Right atrium auricular region (tissue), 2 donors: ENCODE data around the gene MXI1. TPM values are rescaled to one million over a fixed set of nuclear protein-coding genes. Genes with fewer than 3 reads are reported as not detected.
"Not testable (repeated sequence)": the region's sequence is repeated elsewhere in the genome, so short reads cannot be mapped to it uniquely, and the experiment has no call there.

Experiments
- DNase-seq: peaks from one replicate; pipeline ENCODE4 v3.0.0-alpha.2; 2019; ENCODE audit warnings: low spot score
- H3K27ac ChIP-seq, 2 donors: fragments of 200-600 bp; sonication (generic); 1 replicate in 1 of 2; 2 replicates in 1 of 2; pipeline ENCODE4 v1.5.1; 2016 to 2019
- H3K27me3 ChIP-seq, 2 donors: fragments of 200-600 bp; sonication (generic); one replicate each; pipeline versions ENCODE4 v1.5.1 to v1.6.0; 2017 to 2019
- H3K36me3 ChIP-seq: fragments of 200-600 bp; sonication (generic); one replicate; pipeline ENCODE4 v1.5.1; 2016
- H3K4me1 ChIP-seq, 2 donors: fragments of 200-600 bp; sonication (generic); one replicate each; pipeline versions ENCODE4 v1.5.1 to v1.6.0; 2017 to 2019
- H3K4me3 ChIP-seq, 2 donors: fragments of 200-600 bp; sonication (generic); 1 replicate in 1 of 2; 2 replicates in 1 of 2; pipeline ENCODE4 v1.5.1; 2017 to 2019; ENCODE audit warnings: mild to moderate bottlenecking in 1 of 2, moderate library complexity in 1 of 2
- H3K9me3 ChIP-seq, 2 donors: fragments of 200-600 bp; sonication (generic); one replicate each; pipeline ENCODE4 v1.5.1; 2019
- CTCF ChIP-seq, 2 donors: fragments of 200-600 bp; sonication (generic); IDR thresholded peaks; one replicate each; pipeline ENCODE4 v1.5.1; 2019; ENCODE audit warnings: antibody characterized with exemption in 2 of 2
- total RNA-seq, 2 donors: library from RNA; depleted of rRNA; stranded (reverse); fragments of >200 nt; gene quantifications; one replicate each; pipeline ENCODE4 v1.1.0, GENCODE V29; 2016

MXI1 gene
- total RNA-seq, 2 donors from 2014 or later, result 50.8 to 78.8 TPM

GRCh38 chr10:110181911-110182310 is 25.5 kb upstream of the MXI1 start:
- H3K27me3 ChIP-seq, result no peaks in the 10 kb centered on the region
- no peak for TF ChIP-seq CTCF (IDR thresholded peaks at IDR 0.05)
- H3K36me3 ChIP-seq, result no peaks in the 10 kb centered on the region
- H3K4me3 ChIP-seq, result no peak overlapping the region
- H3K9me3 ChIP-seq, result no peaks in the 10 kb centered on the region
- DNase-seq, result no peak
- no peak overlapping the region for H3K27ac ChIP-seq
- H3K4me1 ChIP-seq, result no peaks in the 10 kb centered on the region

DNA sequence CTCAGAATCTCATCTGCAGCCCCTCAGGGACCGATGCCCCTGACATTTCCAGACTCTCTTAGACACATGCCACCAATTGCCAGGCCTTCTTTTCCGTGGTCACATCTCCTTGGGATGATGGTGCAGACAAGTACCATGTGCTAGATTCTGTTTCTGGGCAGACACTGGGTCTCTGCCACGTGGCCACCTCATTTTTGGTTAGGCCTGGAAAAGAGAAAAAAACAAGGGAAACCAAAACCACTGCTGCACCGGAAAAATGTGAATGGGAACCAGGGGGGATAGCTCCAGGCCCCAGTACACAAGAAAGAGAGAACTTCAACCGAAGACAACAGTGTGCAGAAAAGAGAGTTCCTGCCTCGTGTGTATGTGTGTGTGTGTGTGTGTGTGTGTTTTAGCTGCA is 23.0 kb upstream of the MXI1 start:
- no peak for DNase-seq
- no peak for TF ChIP-seq CTCF (IDR thresholded peaks at IDR 0.05)

GRCh38 chr10:110185646-110186182 is 21.7 kb upstream of the MXI1 start:
- H3K4me1 ChIP-seq, H3K27ac ChIP-seq, H3K9me3 ChIP-seq, H3K36me3 ChIP-seq, H3K27me3 ChIP-seq, H3K4me3 ChIP-seq: not testable (repeated sequence)
- DNase-seq, result peak; percentile 16

More for the DNA sequence above, 23.0 kb upstream of the MXI1 start:
- Histone ChIP-seq H3K27ac (no peak overlapping the region), H3K4me3 (no peak overlapping the region), H3K4me1 (no peaks in the 10 kb centered on the region), H3K27me3 (no peaks in the 10 kb centered on the region), H3K36me3 (no peaks in the 10 kb centered on the region), H3K9me3 (no peaks in the 10 kb centered on the region)

DNA sequence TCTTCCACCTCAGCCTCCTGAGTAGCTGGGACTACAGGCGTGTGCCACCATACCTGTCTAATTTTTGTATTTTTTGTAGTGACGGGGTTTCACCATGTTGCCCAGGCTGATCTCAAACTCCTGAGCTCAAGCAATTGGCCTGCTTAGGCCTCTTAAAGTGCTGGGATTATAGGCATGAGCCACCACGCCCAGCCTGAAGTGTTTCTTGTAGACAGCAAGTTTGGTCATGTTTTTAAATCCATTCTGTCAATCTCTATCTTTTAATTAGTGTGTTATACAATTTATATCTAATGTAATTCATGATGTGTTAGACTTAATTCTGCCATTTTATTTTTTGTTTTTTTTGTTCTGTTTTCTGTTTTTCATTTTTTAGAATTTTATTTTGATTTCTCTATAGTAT is 17.2 kb upstream of the MXI1 start:
- Histone ChIP-seq H3K9me3 (no peaks in the 10 kb centered on the region), H3K36me3 (no peaks in the 10 kb centered on the region), H3K27me3 (no peaks in the 10 kb centered on the region), H3K4me1 (no peaks in the 10 kb centered on the region), H3K27ac (no peak overlapping the region), H3K4me3 (no peak overlapping the region)
- TF ChIP-seq CTCF (IDR thresholded peaks at IDR 0.05), result no peak
- DNase-seq, result peak; percentile 23

GRCh38 chr10:110192552-110192951 is 14.9 kb upstream of the MXI1 start:
- Histone ChIP-seq H3K9me3 (no peaks in the 10 kb centered on the region), H3K36me3 (no peaks in the 10 kb centered on the region), H3K4me3 (no peak overlapping the region), H3K27me3 (no peaks in the 10 kb centered on the region), H3K27ac (no peak overlapping the region), H3K4me1 (no peaks in the 10 kb centered on the region)
- peak; percentile 57 for DNase-seq
- peak in 1 of 2 donors; percentile 22 for TF ChIP-seq CTCF (IDR thresholded peaks at IDR 0.05)

DNA sequence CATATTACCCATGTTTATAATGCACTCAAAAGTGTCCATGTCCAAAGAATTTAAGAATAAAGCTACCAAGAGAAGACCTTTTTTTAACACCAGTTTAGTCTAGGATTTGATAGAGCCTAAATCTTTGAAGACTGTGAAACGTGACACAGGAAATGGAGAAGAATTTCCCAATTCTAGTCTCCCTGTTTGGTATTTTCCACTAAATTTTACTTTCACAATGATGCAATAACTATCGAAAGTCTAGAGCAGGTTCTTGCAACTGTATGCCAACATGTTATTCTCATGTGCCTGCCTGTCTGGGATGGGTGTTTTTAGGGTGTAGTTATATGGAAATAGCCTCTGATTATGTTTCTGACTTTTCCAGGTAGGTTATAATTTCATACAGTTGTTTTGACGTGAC is 6.9 kb upstream of the MXI1 start:
- Histone ChIP-seq H3K9me3 (no peaks in the 10 kb centered on the region), H3K27me3 (no peaks in the 10 kb centered on the region), H3K36me3 (no peaks in the 10 kb centered on the region), H3K4me1 (no peaks in the 10 kb centered on the region), H3K4me3 (no peak overlapping the region), H3K27ac (no peak overlapping the region)
- no peak for TF ChIP-seq CTCF (IDR thresholded peaks at IDR 0.05)
- no peak for DNase-seq

- not testable (repeated sequence) for H3K4me3 ChIP-seq, H3K36me3 ChIP-seq, H3K27ac ChIP-seq, H3K4me1 ChIP-seq, H3K27me3 ChIP-seq, H3K9me3 ChIP-seq, DNase-seq
Observed at GRCh38 chr10:110201046-110201445, 6.4 kb upstream of the MXI1 start.
